Activated T-helper 2 cell treated with anti-CD3 and anti-CD28 coated beads, Interferon-gamma antibody, Interleukin-2, Interleukin-4, amounts not matched to agents 10 μg/mL and 5 μg/mL and 100 μg/mL, durations not matched to agents 14 hours and 24 hours and 36 hours (primary cell): ENCODE measurements around the gene ERC2. TPM values are rescaled to one million over a fixed set of nuclear protein-coding genes. Genes with fewer than 3 reads are reported as not detected.

Experiments
- DNase-seq: peaks from one replicate; pipeline ENCODE4 v3.0.0; 2021; ENCODE audit warnings: low spot score
- H3K27ac Mint-ChIP-seq: one replicate; pipeline ENCODE4 v1.8.0; 2021; ENCODE audit warnings: mixed read lengths
- H3K27me3 Mint-ChIP-seq: one replicate; pipeline ENCODE4 v1.8.0; 2021; ENCODE audit warnings: low read depth, mixed read lengths
- H3K36me3 Mint-ChIP-seq: one replicate; pipeline ENCODE4 v1.8.0; 2021; ENCODE audit warnings: low read depth, mixed read lengths
- H3K4me1 Mint-ChIP-seq: one replicate; pipeline ENCODE4 v1.8.0; 2021; ENCODE audit warnings: low read depth, mixed read lengths
- H3K4me3 Mint-ChIP-seq: one replicate; pipeline ENCODE4 v1.8.0; 2021; ENCODE audit warnings: low read depth, mild to moderate bottlenecking, moderate library complexity, mixed read lengths
- H3K9me3 Mint-ChIP-seq: one replicate; pipeline ENCODE4 v1.8.0; 2021; ENCODE audit warnings: mixed read lengths
- intact Hi-C: fragments of 100-400 bp; cut with micrococcal nuclease; formaldehyde crosslinking; loops from one replicate; pipeline ENCODE4 v1.15.1; 2023
- total RNA-seq: library from RNA; stranded (reverse); gene quantifications from 2 replicates; pipeline ENCODE4 v1.2.3, GENCODE V29; 2022

Gene ERC2
- total RNA-seq, 1 donor from 2014 or later: 0.09 TPM

- no peaks in the 10 kb centered on the region for H3K9me3 Mint-ChIP-seq
- no peak overlapping the region for H3K4me3 Mint-ChIP-seq
- H3K27me3 Mint-ChIP-seq: peaks cover 2% of the 10 kb centered on the region
- no peaks in the 10 kb centered on the region for H3K4me1 Mint-ChIP-seq
- intact Hi-C loops: no loop called here
- no peaks in the 10 kb centered on the region for H3K36me3 Mint-ChIP-seq
- no peak overlapping the region for H3K27ac Mint-ChIP-seq
- DNase-seq: no peak
These were observed 88.5 kb downstream of the ERC2 start for GRCh38 chr3:56379723-56380287.

- no peak overlapping the region for H3K4me3 Mint-ChIP-seq
- no peaks in the 10 kb centered on the region for H3K4me1 Mint-ChIP-seq
- DNase-seq: no peak
- H3K36me3 Mint-ChIP-seq: no peaks in the 10 kb centered on the region
- H3K27me3 Mint-ChIP-seq: peaks cover 2% of the 10 kb centered on the region
- no peaks in the 10 kb centered on the region for H3K9me3 Mint-ChIP-seq
- intact Hi-C loops: no loop called here
- H3K27ac Mint-ChIP-seq: no peak overlapping the region
These were observed 92.6 kb downstream of the ERC2 start for GRCh38 chr3:56375654-56376053.

GRCh38 chr3:56373386-56373785, 94.9 kb downstream of the ERC2 start:
- Mint-ChIP-seq H3K9me3 (no peaks in the 10 kb centered on the region), H3K36me3 (no peaks in the 10 kb centered on the region), H3K4me3 (no peak overlapping the region), H3K27ac (no peak overlapping the region), H3K27me3 (no peaks in the 10 kb centered on the region), H3K4me1 (no peaks in the 10 kb centered on the region)
- no peak for DNase-seq
- intact Hi-C loops: no loop called here

- H3K4me1 Mint-ChIP-seq: no peaks in the 10 kb centered on the region
- no peak for DNase-seq
- intact Hi-C loops: no loop called here
- peaks cover 2% of the 10 kb centered on the region for H3K27me3 Mint-ChIP-seq
- no peak overlapping the region for H3K27ac Mint-ChIP-seq
- H3K9me3 Mint-ChIP-seq: no peaks in the 10 kb centered on the region
- no peak overlapping the region for H3K4me3 Mint-ChIP-seq
- no peaks in the 10 kb centered on the region for H3K36me3 Mint-ChIP-seq
These were observed 97.1 kb downstream of the ERC2 start for GRCh38 chr3:56370991-56371775.

- H3K9me3 Mint-ChIP-seq: no peaks in the 10 kb centered on the region
- no peak overlapping the region for H3K27ac Mint-ChIP-seq
- no peak for DNase-seq
- no peaks in the 10 kb centered on the region for H3K4me1 Mint-ChIP-seq
- no peak overlapping the region for H3K4me3 Mint-ChIP-seq
- no peaks in the 10 kb centered on the region for H3K36me3 Mint-ChIP-seq
- H3K27me3 Mint-ChIP-seq: peaks cover 2% of the 10 kb centered on the region
- intact Hi-C loops: no loop called here
These were observed 98.4 kb downstream of the ERC2 start for GRCh38 chr3:56369914-56370313.

GRCh38 chr3:56368846-56369245, 99.4 kb downstream of the ERC2 start:
- intact Hi-C loops: no loop called here
- H3K4me1 Mint-ChIP-seq: no peaks in the 10 kb centered on the region
- no peak overlapping the region for H3K4me3 Mint-ChIP-seq
- no peak for DNase-seq
- no peak overlapping the region for H3K27ac Mint-ChIP-seq
- no peaks in the 10 kb centered on the region for H3K36me3 Mint-ChIP-seq
- no peaks in the 10 kb centered on the region for H3K9me3 Mint-ChIP-seq
- peaks cover 2% of the 10 kb centered on the region for H3K27me3 Mint-ChIP-seq

- H3K4me1 Mint-ChIP-seq: no peaks in the 10 kb centered on the region
- DNase-seq: no peak
- no peaks in the 10 kb centered on the region for H3K9me3 Mint-ChIP-seq
- H3K27me3 Mint-ChIP-seq: peaks cover 5% of the 10 kb centered on the region
- H3K36me3 Mint-ChIP-seq: no peaks in the 10 kb centered on the region
- H3K4me3 Mint-ChIP-seq: no peak overlapping the region
- H3K27ac Mint-ChIP-seq: no peak overlapping the region
- intact Hi-C loops: no loop called here
These were observed 101.6 kb downstream of the ERC2 start for GRCh38 chr3:56366641-56367162.

- no peak for DNase-seq
- H3K4me1 Mint-ChIP-seq: no peaks in the 10 kb centered on the region
- no peaks in the 10 kb centered on the region for H3K36me3 Mint-ChIP-seq
- no peak overlapping the region for H3K27ac Mint-ChIP-seq
- H3K4me3 Mint-ChIP-seq: no peak overlapping the region
- intact Hi-C loops: no loop called here
- no peaks in the 10 kb centered on the region for H3K9me3 Mint-ChIP-seq
- H3K27me3 Mint-ChIP-seq: peaks cover 5% of the 10 kb centered on the region
These were observed 102.2 kb downstream of the ERC2 start for GRCh38 chr3:56365905-56366640.

- H3K36me3 Mint-ChIP-seq: no peaks in the 10 kb centered on the region
- H3K27me3 Mint-ChIP-seq: peaks cover 5% of the 10 kb centered on the region
- H3K9me3 Mint-ChIP-seq: no peaks in the 10 kb centered on the region
- no peak for DNase-seq
- no peaks in the 10 kb centered on the region for H3K4me1 Mint-ChIP-seq
- H3K4me3 Mint-ChIP-seq: no peak overlapping the region
- intact Hi-C loops: no loop called here
- H3K27ac Mint-ChIP-seq: no peak overlapping the region
These were observed 103.6 kb downstream of the ERC2 start for GRCh38 chr3:56364665-56365064.

GRCh38 chr3:56363720-56364119, 104.5 kb downstream of the ERC2 start:
- no peak overlapping the region for H3K4me3 Mint-ChIP-seq
- no peaks in the 10 kb centered on the region for H3K9me3 Mint-ChIP-seq

GRCh38 chr3:56361731-56362130, 106.5 kb downstream of the ERC2 start:
- Mint-ChIP-seq H3K9me3 (no peaks in the 10 kb centered on the region), H3K4me3 (no peak overlapping the region), H3K36me3 (no peaks in the 10 kb centered on the region), H3K27ac (no peak overlapping the region), H3K4me1 (no peaks in the 10 kb centered on the region), H3K27me3 (peaks cover 3% of the 10 kb centered on the region)
- intact Hi-C loops: no loop called here
- DNase-seq: no peak

More at GRCh38 chr3:56363720-56364119, 104.5 kb downstream of the ERC2 start:
- Mint-ChIP-seq H3K27ac (no peak overlapping the region), H3K27me3 (peaks cover 5% of the 10 kb centered on the region), H3K4me1 (no peaks in the 10 kb centered on the region), H3K36me3 (no peaks in the 10 kb centered on the region)
- intact Hi-C loops: no loop called here
- no peak for DNase-seq

- intact Hi-C loops: no loop called here
- Mint-ChIP-seq H3K4me3 (no peak overlapping the region), H3K27me3 (no peaks in the 10 kb centered on the region), H3K36me3 (no peaks in the 10 kb centered on the region), H3K9me3 (no peaks in the 10 kb centered on the region), H3K4me1 (no peaks in the 10 kb centered on the region), H3K27ac (no peak overlapping the region)
- DNase-seq: no peak
These were observed 111.0 kb downstream of the ERC2 start for GRCh38 chr3:56357266-56357665.

GRCh38 chr3:56356808-56357207, 111.5 kb downstream of the ERC2 start:
- H3K36me3 Mint-ChIP-seq: no peaks in the 10 kb centered on the region
- no peaks in the 10 kb centered on the region for H3K4me1 Mint-ChIP-seq
- no peaks in the 10 kb centered on the region for H3K9me3 Mint-ChIP-seq
- no peaks in the 10 kb centered on the region for H3K27me3 Mint-ChIP-seq
- intact Hi-C loops: no loop called here
- no peak overlapping the region for H3K27ac Mint-ChIP-seq
- H3K4me3 Mint-ChIP-seq: no peak overlapping the region
- no peak for DNase-seq
